Neural cell (in vitro differentiated cells): ENCODE data around the gene ADCY7.

Source experiments
- EP300 ChIP-seq: fragments of 450-650 bp; conservative IDR thresholded peaks from 2 replicates; pipeline ENCODE4 v1.6.1; 2014; ENCODE audit warnings: antibody characterized with exemption, mild to moderate bottlenecking, moderate library complexity; ENCODE audit not compliant: poor library complexity, severe bottlenecking
- EZH2 ChIP-seq: fragments of 200-600, 300-800 bp; shearing (Covaris generic), sonication (generic); IDR thresholded peaks from 2 replicates; pipeline ENCODE4 v1.6.1; 2014; ENCODE audit warnings: antibody characterized with exemption, low read length, borderline replicate concordance, mild to moderate bottlenecking; ENCODE audit not compliant: insufficient read depth, poor library complexity, severe bottlenecking
- MXI1 ChIP-seq: fragments of 450-650 bp; conservative IDR thresholded peaks from 2 replicates; pipeline ENCODE4 v1.6.1; 2014; ENCODE audit warnings: antibody characterized with exemption, mild to moderate bottlenecking; ENCODE audit not compliant: poor library complexity, severe bottlenecking
- TAF1 ChIP-seq: IDR thresholded peaks from 2 replicates; pipeline ENCODE4 v1.6.1; 2012; ENCODE audit warnings: low read depth
- TF ChIP-seq, protein P1 (sequence below): fragments of 450-650 bp; IDR thresholded peaks from 2 replicates; pipeline ENCODE4 v1.5.1; 2014; ENCODE audit warnings: antibody characterized with exemption, mild to moderate bottlenecking, moderate library complexity; ENCODE audit not compliant: poor library complexity, severe bottlenecking

DNA sequence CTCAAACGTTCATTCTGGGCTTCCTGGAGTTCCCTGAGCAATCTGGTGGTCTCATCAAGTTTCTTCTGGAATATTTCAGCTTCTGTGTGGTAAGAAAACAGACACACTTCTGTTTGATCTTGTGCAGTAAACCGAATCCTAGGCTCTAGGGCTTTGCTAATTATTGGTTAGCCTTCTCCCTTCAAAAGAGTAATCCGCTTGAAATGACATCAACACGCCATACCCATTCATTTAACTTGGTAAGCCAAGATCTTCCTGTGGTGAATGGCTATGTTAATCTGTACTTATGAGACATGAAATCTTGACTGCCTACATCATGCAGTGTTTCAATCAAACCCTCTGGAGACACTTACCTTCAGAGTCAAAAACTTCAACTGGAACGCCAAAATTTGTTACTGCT, 54.0 kb downstream of the ADCY7 start:
- TF ChIP-seq, protein P1, sequence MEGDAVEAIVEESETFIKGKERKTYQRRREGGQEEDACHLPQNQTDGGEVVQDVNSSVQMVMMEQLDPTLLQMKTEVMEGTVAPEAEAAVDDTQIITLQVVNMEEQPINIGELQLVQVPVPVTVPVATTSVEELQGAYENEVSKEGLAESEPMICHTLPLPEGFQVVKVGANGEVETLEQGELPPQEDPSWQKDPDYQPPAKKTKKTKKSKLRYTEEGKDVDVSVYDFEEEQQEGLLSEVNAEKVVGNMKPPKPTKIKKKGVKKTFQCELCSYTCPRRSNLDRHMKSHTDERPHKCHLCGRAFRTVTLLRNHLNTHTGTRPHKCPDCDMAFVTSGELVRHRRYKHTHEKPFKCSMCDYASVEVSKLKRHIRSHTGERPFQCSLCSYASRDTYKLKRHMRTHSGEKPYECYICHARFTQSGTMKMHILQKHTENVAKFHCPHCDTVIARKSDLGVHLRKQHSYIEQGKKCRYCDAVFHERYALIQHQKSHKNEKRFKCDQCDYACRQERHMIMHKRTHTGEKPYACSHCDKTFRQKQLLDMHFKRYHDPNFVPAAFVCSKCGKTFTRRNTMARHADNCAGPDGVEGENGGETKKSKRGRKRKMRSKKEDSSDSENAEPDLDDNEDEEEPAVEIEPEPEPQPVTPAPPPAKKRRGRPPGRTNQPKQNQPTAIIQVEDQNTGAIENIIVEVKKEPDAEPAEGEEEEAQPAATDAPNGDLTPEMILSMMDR, result no peak
- TF ChIP-seq MXI1 (no peak), EP300 (no peak), EZH2 (no peak), TAF1 (no peak)
